OCI-LY3 (cell line): Measurements from ENCODE around the gene MRC1.

Experiments
- H2AFZ ChIP-seq: fragments of 200-600, 300-600 bp; shearing (Covaris generic); 2 replicates; pipeline ENCODE4 v1.6.0; 2014; ENCODE audit warnings: antibody characterized with exemption, low read depth, low read length
- H3K27ac ChIP-seq: fragments of 200-600, 300-600 bp; sonication (generic); 2 replicates; pipeline ENCODE4 v1.5.1; 2014; ENCODE audit warnings: mild to moderate bottlenecking, low read length, moderate library complexity, mixed read lengths
- H3K27me3 ChIP-seq: fragments of 200-600, 300-600 bp; sonication (generic); 2 replicates; pipeline ENCODE4 v1.6.1; 2014; ENCODE audit warnings: low read depth, low read length, mixed read lengths
- H3K36me3 ChIP-seq: fragments of 200-600, 300-600 bp; sonication (generic); replicated peaks from 2 replicates; pipeline ENCODE3; 2014; ENCODE audit warnings: low read depth, low read length, mixed read lengths
- H3K4me1 ChIP-seq: fragments of 300-600, 200-600 bp; sonication (generic); 2 replicates; pipeline ENCODE4 v1.6.1; 2014; ENCODE audit warnings: low read length, mixed read lengths
- H3K4me2 ChIP-seq: fragments of 200-600, 300-600 bp; sonication (generic); 2 replicates; pipeline ENCODE4 v1.6.1; 2014; ENCODE audit warnings: low read length, mixed read lengths
- H3K4me3 ChIP-seq: fragments of 300-600, 200-600 bp; sonication (generic); 2 replicates; pipeline ENCODE4 v1.5.1; 2014; ENCODE audit warnings: antibody characterized with exemption, mild to moderate bottlenecking, low read length, moderate library complexity
- H3K79me2 ChIP-seq: fragments of 300-600, 200-600 bp; shearing (Covaris generic); 2 replicates; pipeline ENCODE4 v1.6.1; 2014; ENCODE audit warnings: mild to moderate bottlenecking, low read length, mixed read lengths
- H3K9ac ChIP-seq: fragments of 300-600, 200-600 bp; shearing (Covaris generic); 2 replicates; pipeline ENCODE4 v1.6.0; 2014; ENCODE audit warnings: mild to moderate bottlenecking, low read length, moderate library complexity
- H3K9me3 ChIP-seq: fragments of 200-600, 300-600 bp; shearing (Covaris generic); 2 replicates; pipeline ENCODE4 v1.6.1; 2014; ENCODE audit warnings: low read length, mixed read lengths; ENCODE audit not compliant: insufficient read depth
- H4K20me1 ChIP-seq: fragments of 200-600, 300-600 bp; sonication (generic); 2 replicates; pipeline ENCODE4 v1.6.1; 2016; ENCODE audit warnings: low read length, mixed read lengths; ENCODE audit not compliant: insufficient read depth
- CTCF ChIP-seq: fragments of 200-600, 300-600 bp; sonication (generic); IDR thresholded peaks from 2 replicates; pipeline ENCODE4 v1.5.1; 2014; ENCODE audit warnings: antibody characterized with exemption, low read length, low read depth
- EZH2phosphoT487 ChIP-seq: fragments of 200-600 bp; shearing (Covaris generic); IDR thresholded peaks from 2 replicates; pipeline ENCODE4 v1.6.1; 2018; ENCODE audit warnings: antibody characterized with exemption, mixed run types, low read depth

The MRC1 gene

GRCh38 chr10:17838080-17838648 is 29.0 kb downstream of the MRC1 start:
- peaks cover 60% of the 10 kb centered on the region for H3K4me1 ChIP-seq
- peak overlapping the region; percentile 66 for H3K9ac ChIP-seq
- no peaks in the 10 kb centered on the region for H3K79me2 ChIP-seq
- H3K36me3 ChIP-seq = no peaks in the 10 kb centered on the region
- H3K27ac ChIP-seq = peak overlapping the region; percentile 86
- H4K20me1 ChIP-seq = no peaks in the 10 kb centered on the region
- H3K4me3 ChIP-seq = peak overlapping the region; percentile 61
- peak overlapping the region; percentile 91 for H3K4me2 ChIP-seq
- H2AFZ ChIP-seq = no peak overlapping the region
- H3K9me3 ChIP-seq = no peaks in the 10 kb centered on the region
- H3K27me3 ChIP-seq = no peaks in the 10 kb centered on the region
- TF ChIP-seq EZH2phosphoT487 = no peak
- no peak for TF ChIP-seq CTCF

- no peak overlapping the region for H3K27ac ChIP-seq
- no peak overlapping the region for H2AFZ ChIP-seq
- H3K79me2 ChIP-seq = no peaks in the 10 kb centered on the region
- TF ChIP-seq CTCF (no peak), EZH2phosphoT487 (no peak)
- H3K4me2 ChIP-seq = no peak overlapping the region
- no peaks in the 10 kb centered on the region for H4K20me1 ChIP-seq
- no peaks in the 10 kb centered on the region for H3K9me3 ChIP-seq
- H3K4me3 ChIP-seq = no peak overlapping the region
- no peaks in the 10 kb centered on the region for H3K36me3 ChIP-seq
- no peaks in the 10 kb centered on the region for H3K27me3 ChIP-seq
- no peak overlapping the region for H3K9ac ChIP-seq
- peaks cover 31% of the 10 kb centered on the region for H3K4me1 ChIP-seq
Observed at GRCh38 chr10:17841050-17841449, 31.9 kb downstream of the MRC1 start.

GRCh38 chr10:17842641-17843040 is 33.5 kb downstream of the MRC1 start:
- no peaks in the 10 kb centered on the region for H4K20me1 ChIP-seq
- no peak for TF ChIP-seq EZH2phosphoT487
- TF ChIP-seq CTCF = no peak
- H3K4me1 ChIP-seq = peaks cover 27% of the 10 kb centered on the region
- no peak overlapping the region for H3K27ac ChIP-seq
- H3K27me3 ChIP-seq = no peaks in the 10 kb centered on the region
- H3K9ac ChIP-seq = no peak overlapping the region
- no peak overlapping the region for H2AFZ ChIP-seq
- H3K4me3 ChIP-seq = no peak overlapping the region
- H3K9me3 ChIP-seq = no peaks in the 10 kb centered on the region
- H3K79me2 ChIP-seq = no peaks in the 10 kb centered on the region
- H3K36me3 ChIP-seq = no peaks in the 10 kb centered on the region
- no peak overlapping the region for H3K4me2 ChIP-seq

- peak overlapping the region; percentile 26; the same call in 1 of the 2 replicates for H3K27ac ChIP-seq
- no peaks in the 10 kb centered on the region for H3K9me3 ChIP-seq
- H3K36me3 ChIP-seq = no peaks in the 10 kb centered on the region
- peak overlapping the region; percentile 20; the same call in 1 of the 2 replicates for H3K9ac ChIP-seq
- H3K27me3 ChIP-seq = no peaks in the 10 kb centered on the region
- no peak overlapping the region for H2AFZ ChIP-seq
- TF ChIP-seq CTCF (peak; percentile 56), EZH2phosphoT487 (no peak)
- 0 out of 2 replicates have a peak overlapping the region, but pooled peaks have one; percentile 3 for H3K4me3 ChIP-seq
- H4K20me1 ChIP-seq = no peaks in the 10 kb centered on the region
- no peaks in the 10 kb centered on the region for H3K79me2 ChIP-seq
- peaks cover 35% of the 10 kb centered on the region for H3K4me1 ChIP-seq
- peak overlapping the region; percentile 49 for H3K4me2 ChIP-seq
Observed at GRCh38 chr10:17847585-17848296, 38.6 kb downstream of the MRC1 start.
